MM.1S (cell line): ENCODE results near the gene CCL20.

Experiments
- CTCF ChIP-seq: fragments of 300-600 bp; sonication (generic); IDR thresholded peaks from 2 replicates; pipeline ENCODE4 v1.5.1; 2016; ENCODE audit warnings: antibody characterized with exemption, low read length, mixed read lengths
- EZH2 ChIP-seq: fragments of 300-600 bp; sonication (generic); optimal IDR thresholded peaks from 2 replicates; pipeline ENCODE3; 2017; ENCODE audit warnings: low read depth, mild to moderate bottlenecking, antibody characterized with exemption, low read length, mixed read lengths

GRCh38 chr2:227813562-227814353 lies at the start of gene CCL20:
- TF ChIP-seq CTCF (no peak), EZH2 (no peak)
